Measurements from ENCODE around the gene SF3A2.
A peak's percentile ranks its signal among the peaks of the same experiment; 100 is the strongest.

Gene SF3A2

GRCh38 chr19:2253106-2254063 lies 16.8 kb downstream of the SF3A2 start:
- DNase-seq (ENCODE audit: low read depth), result no peak

GRCh38 chr19:2254064-2254872 lies 17.6 kb downstream of the SF3A2 start:
- DNase-seq (ENCODE audit: low read depth), result no peak

- DNase-seq (ENCODE audit: low read depth), result no peak
These were observed 18.7 kb downstream of the SF3A2 start for GRCh38 chr19:2255112-2255845.

- no peak for DNase-seq (ENCODE audit: low read depth)
These were observed 19.5 kb downstream of the SF3A2 start, which contains the start of gene JSRP1 for GRCh38 chr19:2255982-2256685. Gene JSRP1, minus strand, starts transcription at chr19:2256417. Its CDS starts 1,103 bp downstream, at chr19:2255314.

GRCh38 chr19:2259336-2259735 lies 22.7 kb downstream of the SF3A2 start:
- no peak for DNase-seq (ENCODE audit: low read depth)

- DNase-seq (ENCODE audit: low read depth), result no peak
These were observed 23.7 kb downstream of the SF3A2 start for GRCh38 chr19:2260341-2260805.

- DNase-seq (ENCODE audit: low read depth), result no peak
These were observed 25.0 kb downstream of the SF3A2 start for GRCh38 chr19:2261438-2262172.

GRCh38 chr19:2266183-2266993 lies 29.8 kb downstream of the SF3A2 start:
- no peak for DNase-seq (ENCODE audit: low read depth)

- no peak for DNase-seq (ENCODE audit: low read depth)
These were observed 31.8 kb downstream of the SF3A2 start for GRCh38 chr19:2268480-2268830.

GRCh38 chr19:2268861-2269243 lies 32.2 kb downstream of the SF3A2 start:
- DNase-seq (ENCODE audit: low read depth), result no peak

GRCh38 chr19:2269244-2270156 lies 32.9 kb downstream of the SF3A2 start:
- DNase-seq (ENCODE audit: low read depth), result peak; percentile 98

- DNase-seq (ENCODE audit: low read depth), result no peak
These were observed 33.5 kb downstream of the SF3A2 start for GRCh38 chr19:2270157-2270422.

- peak; percentile 58 for DNase-seq (ENCODE audit: low read depth)
These were observed 34.0 kb downstream of the SF3A2 start for GRCh38 chr19:2270423-2271233.

GRCh38 chr19:2271234-2272103 lies 34.8 kb downstream of the SF3A2 start:
- no peak for DNase-seq (ENCODE audit: low read depth)

GRCh38 chr19:2273356-2274184 lies 36.9 kb downstream of the SF3A2 start:
- DNase-seq (ENCODE audit: low read depth), result peak; percentile 69

GRCh38 chr19:2274185-2274711 lies 37.6 kb downstream of the SF3A2 start:
- no peak for DNase-seq (ENCODE audit: low read depth)
